ENCODE results near the gene AMDHD2.

AMDHD2 gene

GRCh38 chr16:2483939-2484897, 36.0 kb upstream of the AMDHD2 start:
- Histone ChIP-seq H3K9me3 (ENCODE audit: control insufficient read depth, insufficient read depth, low read length) (no peaks in the 10 kb centered on the region), H3K27me3 (ENCODE audit: control insufficient read depth, insufficient read depth, low read length) (no peaks in the 10 kb centered on the region), H3K4me1 (ENCODE audit: control insufficient read depth, insufficient read depth, low read length) (no peaks in the 10 kb centered on the region), H3K27ac (ENCODE audit: low read depth, low read length) (no peak overlapping the region), H3K4me3 (ENCODE audit: low read depth, low read length) (no peak overlapping the region), H3K36me3 (ENCODE audit: control insufficient read depth, insufficient read depth, low read length) (no peaks in the 10 kb centered on the region), H3K9ac (ENCODE audit: low read depth, low read length) (no peak overlapping the region)

- Histone ChIP-seq H3K9ac (ENCODE audit: low read depth, low read length) (no peak overlapping the region), H3K27me3 (ENCODE audit: control insufficient read depth, insufficient read depth, low read length) (no peaks in the 10 kb centered on the region), H3K27ac (ENCODE audit: low read depth, low read length) (no peak overlapping the region), H3K9me3 (ENCODE audit: control insufficient read depth, insufficient read depth, low read length) (no peaks in the 10 kb centered on the region), H3K4me3 (ENCODE audit: low read depth, low read length) (no peak overlapping the region), H3K36me3 (ENCODE audit: control insufficient read depth, insufficient read depth, low read length) (no peaks in the 10 kb centered on the region), H3K4me1 (ENCODE audit: control insufficient read depth, insufficient read depth, low read length) (no peaks in the 10 kb centered on the region)
Observed at GRCh38 chr16:2484898-2485508, 35.2 kb upstream of the AMDHD2 start.

- no peak overlapping the region for H3K27ac ChIP-seq (ENCODE audit: low read depth, low read length)
- no peaks in the 10 kb centered on the region for H3K27me3 ChIP-seq (ENCODE audit: control insufficient read depth, insufficient read depth, low read length)
- H3K36me3 ChIP-seq (ENCODE audit: control insufficient read depth, insufficient read depth, low read length) = no peaks in the 10 kb centered on the region
- H3K9me3 ChIP-seq (ENCODE audit: control insufficient read depth, insufficient read depth, low read length) = no peaks in the 10 kb centered on the region
- H3K9ac ChIP-seq (ENCODE audit: low read depth, low read length) = no peak overlapping the region
- H3K4me3 ChIP-seq (ENCODE audit: low read depth, low read length) = no peak overlapping the region
- H3K4me1 ChIP-seq (ENCODE audit: control insufficient read depth, insufficient read depth, low read length) = no peaks in the 10 kb centered on the region
Observed at GRCh38 chr16:2485811-2486507, 34.2 kb upstream of the AMDHD2 start.

GRCh38 chr16:2486645-2487516, 33.3 kb upstream of the AMDHD2 start:
- Histone ChIP-seq H3K4me3 (ENCODE audit: low read depth, low read length) (no peak overlapping the region), H3K4me1 (ENCODE audit: control insufficient read depth, insufficient read depth, low read length) (no peaks in the 10 kb centered on the region), H3K27me3 (ENCODE audit: control insufficient read depth, insufficient read depth, low read length) (no peaks in the 10 kb centered on the region), H3K9me3 (ENCODE audit: control insufficient read depth, insufficient read depth, low read length) (no peaks in the 10 kb centered on the region), H3K27ac (ENCODE audit: low read depth, low read length) (no peak overlapping the region), H3K9ac (ENCODE audit: low read depth, low read length) (no peak overlapping the region), H3K36me3 (ENCODE audit: control insufficient read depth, insufficient read depth, low read length) (no peaks in the 10 kb centered on the region)

GRCh38 chr16:2487517-2487842, 32.7 kb upstream of the AMDHD2 start:
- Histone ChIP-seq H3K9me3 (ENCODE audit: control insufficient read depth, insufficient read depth, low read length) (no peaks in the 10 kb centered on the region), H3K9ac (ENCODE audit: low read depth, low read length) (no peak overlapping the region), H3K27ac (ENCODE audit: low read depth, low read length) (no peak overlapping the region), H3K4me1 (ENCODE audit: control insufficient read depth, insufficient read depth, low read length) (no peaks in the 10 kb centered on the region), H3K36me3 (ENCODE audit: control insufficient read depth, insufficient read depth, low read length) (no peaks in the 10 kb centered on the region), H3K27me3 (ENCODE audit: control insufficient read depth, insufficient read depth, low read length) (no peaks in the 10 kb centered on the region), H3K4me3 (ENCODE audit: low read depth, low read length) (no peak overlapping the region)

GRCh38 chr16:2487903-2488531, 32.2 kb upstream of the AMDHD2 start:
- Histone ChIP-seq H3K4me1 (ENCODE audit: control insufficient read depth, insufficient read depth, low read length) (no peaks in the 10 kb centered on the region), H3K27ac (ENCODE audit: low read depth, low read length) (no peak overlapping the region), H3K27me3 (ENCODE audit: control insufficient read depth, insufficient read depth, low read length) (no peaks in the 10 kb centered on the region), H3K9ac (ENCODE audit: low read depth, low read length) (no peak overlapping the region), H3K9me3 (ENCODE audit: control insufficient read depth, insufficient read depth, low read length) (no peaks in the 10 kb centered on the region), H3K36me3 (ENCODE audit: control insufficient read depth, insufficient read depth, low read length) (no peaks in the 10 kb centered on the region), H3K4me3 (ENCODE audit: low read depth, low read length) (no peak overlapping the region)

GRCh38 chr16:2489581-2489980, 30.6 kb upstream of the AMDHD2 start:
- H3K4me1 ChIP-seq (ENCODE audit: control insufficient read depth, insufficient read depth, low read length) = no peaks in the 10 kb centered on the region
- no peak overlapping the region for H3K4me3 ChIP-seq (ENCODE audit: low read depth, low read length)
- no peak overlapping the region for H3K27ac ChIP-seq (ENCODE audit: low read depth, low read length)
- H3K27me3 ChIP-seq (ENCODE audit: control insufficient read depth, insufficient read depth, low read length) = no peaks in the 10 kb centered on the region
- H3K9ac ChIP-seq (ENCODE audit: low read depth, low read length) = no peak overlapping the region
- H3K36me3 ChIP-seq (ENCODE audit: control insufficient read depth, insufficient read depth, low read length) = no peaks in the 10 kb centered on the region
- H3K9me3 ChIP-seq (ENCODE audit: control insufficient read depth, insufficient read depth, low read length) = no peaks in the 10 kb centered on the region

GRCh38 chr16:2490190-2491105, 29.7 kb upstream of the AMDHD2 start:
- H3K4me3 ChIP-seq (ENCODE audit: low read depth, low read length) = no peak overlapping the region
- H3K9ac ChIP-seq (ENCODE audit: low read depth, low read length) = no peak overlapping the region
- no peaks in the 10 kb centered on the region for H3K4me1 ChIP-seq (ENCODE audit: control insufficient read depth, insufficient read depth, low read length)
- H3K27ac ChIP-seq (ENCODE audit: low read depth, low read length) = no peak overlapping the region
- H3K27me3 ChIP-seq (ENCODE audit: control insufficient read depth, insufficient read depth, low read length) = no peaks in the 10 kb centered on the region
- H3K9me3 ChIP-seq (ENCODE audit: control insufficient read depth, insufficient read depth, low read length) = no peaks in the 10 kb centered on the region
- no peaks in the 10 kb centered on the region for H3K36me3 ChIP-seq (ENCODE audit: control insufficient read depth, insufficient read depth, low read length)

GRCh38 chr16:2492292-2492691, 27.9 kb upstream of the AMDHD2 start:
- Histone ChIP-seq H3K27ac (ENCODE audit: low read depth, low read length) (no peak overlapping the region), H3K9ac (ENCODE audit: low read depth, low read length) (no peak overlapping the region), H3K4me1 (ENCODE audit: control insufficient read depth, insufficient read depth, low read length) (no peaks in the 10 kb centered on the region), H3K36me3 (ENCODE audit: control insufficient read depth, insufficient read depth, low read length) (peaks cover 14% of the 10 kb centered on the region; the same call in 1 of the 2 replicates), H3K4me3 (ENCODE audit: low read depth, low read length) (no peak overlapping the region), H3K27me3 (ENCODE audit: control insufficient read depth, insufficient read depth, low read length) (no peaks in the 10 kb centered on the region), H3K9me3 (ENCODE audit: control insufficient read depth, insufficient read depth, low read length) (no peaks in the 10 kb centered on the region)

Measured in HUES48 (cell line).